PFSK-1 (cell line): Measurements from ENCODE around the gene ENO3.

Experiments
- POLR2AphosphoS5 ChIP-seq: IDR thresholded peaks from 2 replicates; pipeline ENCODE4 v1.6.1; 2012; ENCODE audit warnings: low read depth, mild to moderate bottlenecking, control low read depth, low read length, moderate library complexity
- SIN3A ChIP-seq: IDR thresholded peaks from 2 replicates; pipeline ENCODE4 v1.6.1; 2012; ENCODE audit warnings: mild to moderate bottlenecking, low read length, moderate library complexity, borderline replicate concordance; ENCODE audit not compliant: insufficient read depth
- TAF1 ChIP-seq: IDR thresholded peaks from 2 replicates; pipeline ENCODE4 v1.6.1; 2012; ENCODE audit warnings: low read length, control low read depth, borderline replicate concordance; ENCODE audit not compliant: insufficient read depth
- TF ChIP-seq, protein P1 (sequence below), 2 experiments: IDR thresholded peaks; 2 replicates each; pipeline versions ENCODE4 v1.6.1 to v1.8.0; 2011 to 2012; ENCODE audit warnings: low read depth in 2 of 2, low read length in 2 of 2, control low read depth in 1 of 2, inconsistent platforms in 1 of 2, mild to moderate bottlenecking in 1 of 2, moderate library complexity in 1 of 2; ENCODE audit not compliant: insufficient read depth in 1 of 2

GRCh38 chr17:4998027-4998731, 47.3 kb downstream of the ENO3 start:
- TF ChIP-seq TAF1 (no peak), POLR2AphosphoS5 (no peak), SIN3A (no peak)
- TF ChIP-seq, protein P1, sequence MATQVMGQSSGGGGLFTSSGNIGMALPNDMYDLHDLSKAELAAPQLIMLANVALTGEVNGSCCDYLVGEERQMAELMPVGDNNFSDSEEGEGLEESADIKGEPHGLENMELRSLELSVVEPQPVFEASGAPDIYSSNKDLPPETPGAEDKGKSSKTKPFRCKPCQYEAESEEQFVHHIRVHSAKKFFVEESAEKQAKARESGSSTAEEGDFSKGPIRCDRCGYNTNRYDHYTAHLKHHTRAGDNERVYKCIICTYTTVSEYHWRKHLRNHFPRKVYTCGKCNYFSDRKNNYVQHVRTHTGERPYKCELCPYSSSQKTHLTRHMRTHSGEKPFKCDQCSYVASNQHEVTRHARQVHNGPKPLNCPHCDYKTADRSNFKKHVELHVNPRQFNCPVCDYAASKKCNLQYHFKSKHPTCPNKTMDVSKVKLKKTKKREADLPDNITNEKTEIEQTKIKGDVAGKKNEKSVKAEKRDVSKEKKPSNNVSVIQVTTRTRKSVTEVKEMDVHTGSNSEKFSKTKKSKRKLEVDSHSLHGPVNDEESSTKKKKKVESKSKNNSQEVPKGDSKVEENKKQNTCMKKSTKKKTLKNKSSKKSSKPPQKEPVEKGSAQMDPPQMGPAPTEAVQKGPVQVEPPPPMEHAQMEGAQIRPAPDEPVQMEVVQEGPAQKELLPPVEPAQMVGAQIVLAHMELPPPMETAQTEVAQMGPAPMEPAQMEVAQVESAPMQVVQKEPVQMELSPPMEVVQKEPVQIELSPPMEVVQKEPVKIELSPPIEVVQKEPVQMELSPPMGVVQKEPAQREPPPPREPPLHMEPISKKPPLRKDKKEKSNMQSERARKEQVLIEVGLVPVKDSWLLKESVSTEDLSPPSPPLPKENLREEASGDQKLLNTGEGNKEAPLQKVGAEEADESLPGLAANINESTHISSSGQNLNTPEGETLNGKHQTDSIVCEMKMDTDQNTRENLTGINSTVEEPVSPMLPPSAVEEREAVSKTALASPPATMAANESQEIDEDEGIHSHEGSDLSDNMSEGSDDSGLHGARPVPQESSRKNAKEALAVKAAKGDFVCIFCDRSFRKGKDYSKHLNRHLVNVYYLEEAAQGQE (IDR thresholded peaks at IDR 0.05; ENCODE audit: insufficient read depth in 1 of 2, low read depth in 2 of 2, low read length in 2 of 2) = no peak
